Testis (tissue), 2 donors: ENCODE results near the gene CCDC150.

Experiments
- CTCF ChIP-seq, 3 experiments: fragments of 450-650 bp in 2 of 3; fragments of 200-600 bp in 1 of 3; sonication (generic) in 1 of 3; IDR thresholded peaks; one replicate each; pipeline ENCODE4 v1.5.1; 2016 to 2019; ENCODE audit warnings: antibody characterized with exemption in 3 of 3, mild to moderate bottlenecking in 2 of 3, moderate library complexity in 1 of 3
- POLR2A ChIP-seq: fragments of 450-650 bp; IDR thresholded peaks from one replicate; pipeline ENCODE4 v1.6.1; 2017; ENCODE audit warnings: antibody characterized with exemption, mild to moderate bottlenecking, moderate library complexity

- no peak for TF ChIP-seq CTCF (IDR thresholded peaks at IDR 0.05)
- TF ChIP-seq POLR2A: no peak
These were observed 47.9 kb upstream of the CCDC150 start for GRCh38 chr2:196591621-196592022.
